ENCODE data around the gene SLCO4A1.

Gene SLCO4A1

GRCh38 chr20:62606551-62607201, 35.6 kb upstream of the SLCO4A1 start:
- DNase-seq: no peak

DNA sequence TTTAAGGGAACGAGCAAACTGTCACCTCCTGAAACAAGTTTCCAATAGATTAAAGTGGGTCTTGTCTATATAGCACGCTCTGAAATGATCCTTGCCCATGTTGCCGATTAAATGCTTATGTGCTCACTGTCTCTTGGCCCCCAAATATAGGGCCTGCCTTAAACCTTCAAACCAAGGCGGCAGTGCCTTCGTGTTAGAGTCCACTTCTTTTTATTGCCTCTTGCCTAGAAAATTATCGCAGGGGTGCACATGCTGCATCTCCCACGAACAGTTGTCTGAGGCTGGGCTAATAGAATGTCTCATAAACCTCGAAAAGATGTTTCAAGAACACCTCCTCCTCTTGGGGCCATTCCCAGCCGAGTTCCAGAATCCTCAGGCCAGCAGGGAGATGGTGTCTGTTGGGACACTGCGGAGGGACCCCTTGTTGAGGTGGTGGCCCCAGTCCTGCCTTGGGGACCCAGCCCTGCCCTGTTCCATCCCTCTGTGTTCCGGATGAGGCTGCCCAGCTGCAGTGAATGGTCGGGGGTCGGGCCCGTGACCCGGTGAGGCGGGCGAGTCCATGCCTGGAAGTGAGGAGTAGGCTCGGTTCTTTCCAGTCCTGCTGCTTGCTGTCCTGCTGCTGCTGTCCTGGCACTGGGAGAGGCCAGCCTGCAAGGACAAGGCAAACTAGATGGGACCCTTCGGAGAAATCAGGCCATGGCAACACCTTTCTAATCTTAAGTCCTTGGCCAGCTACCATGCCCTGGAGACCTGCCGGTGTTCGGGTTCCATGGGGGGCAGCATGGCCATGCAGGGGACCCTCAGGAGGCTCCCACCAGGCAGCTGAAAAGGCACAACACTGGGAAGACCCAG, 34.7 kb upstream of the SLCO4A1 start:
- DNase-seq: no peak

GRCh38 chr20:62608218-62608565, 34.1 kb upstream of the SLCO4A1 start:
- no peak for DNase-seq

DNA sequence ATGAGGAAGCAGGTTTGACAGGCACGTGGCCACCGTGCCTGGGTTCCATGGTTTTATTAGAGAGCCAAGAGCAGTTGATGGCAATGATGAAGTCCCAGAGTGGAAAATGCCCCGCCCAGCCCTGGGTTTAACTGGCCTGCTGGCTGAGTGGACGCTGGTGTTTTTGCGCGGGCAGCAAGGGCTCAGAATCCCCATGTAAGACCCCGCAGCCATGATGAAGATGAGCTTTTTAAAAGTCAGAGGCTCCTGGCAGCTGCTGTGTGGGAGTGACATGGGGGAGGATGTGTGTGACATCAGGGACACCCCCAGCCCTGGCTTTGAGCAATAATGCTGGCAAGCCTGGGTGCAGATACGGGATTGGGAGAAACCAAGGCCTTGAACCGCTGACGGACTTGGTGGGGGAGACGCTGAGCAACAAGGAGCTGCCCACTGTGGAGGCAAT, 33.0 kb upstream of the SLCO4A1 start:
- DNase-seq: no peak

GRCh38 chr20:62609811-62610757, 32.2 kb upstream of the SLCO4A1 start:
- DNase-seq: no peak

- DNase-seq: no peak
These were observed 31.3 kb upstream of the SLCO4A1 start for GRCh38 chr20:62611012-62611411.

DNA sequence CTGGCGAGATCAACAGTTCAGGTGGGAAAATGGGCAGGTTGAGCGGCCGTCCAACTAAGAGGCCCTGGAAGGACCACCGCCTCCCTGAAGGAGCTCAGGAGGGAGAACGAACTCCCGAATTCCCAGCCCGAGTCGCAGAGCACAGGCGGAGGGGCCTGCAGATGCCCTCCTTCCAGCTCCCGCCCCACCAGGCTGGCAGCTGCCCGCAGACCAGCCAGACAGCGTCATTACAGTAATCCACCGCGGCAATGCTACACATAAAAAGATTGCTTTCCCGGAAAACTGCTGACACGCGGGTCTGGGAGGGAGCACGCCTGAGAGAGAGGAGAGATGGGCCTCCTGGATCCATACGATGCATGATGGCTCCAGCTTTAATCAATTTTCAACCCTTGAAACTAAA, 30.5 kb upstream of the SLCO4A1 start:
- no peak for DNase-seq

DNA sequence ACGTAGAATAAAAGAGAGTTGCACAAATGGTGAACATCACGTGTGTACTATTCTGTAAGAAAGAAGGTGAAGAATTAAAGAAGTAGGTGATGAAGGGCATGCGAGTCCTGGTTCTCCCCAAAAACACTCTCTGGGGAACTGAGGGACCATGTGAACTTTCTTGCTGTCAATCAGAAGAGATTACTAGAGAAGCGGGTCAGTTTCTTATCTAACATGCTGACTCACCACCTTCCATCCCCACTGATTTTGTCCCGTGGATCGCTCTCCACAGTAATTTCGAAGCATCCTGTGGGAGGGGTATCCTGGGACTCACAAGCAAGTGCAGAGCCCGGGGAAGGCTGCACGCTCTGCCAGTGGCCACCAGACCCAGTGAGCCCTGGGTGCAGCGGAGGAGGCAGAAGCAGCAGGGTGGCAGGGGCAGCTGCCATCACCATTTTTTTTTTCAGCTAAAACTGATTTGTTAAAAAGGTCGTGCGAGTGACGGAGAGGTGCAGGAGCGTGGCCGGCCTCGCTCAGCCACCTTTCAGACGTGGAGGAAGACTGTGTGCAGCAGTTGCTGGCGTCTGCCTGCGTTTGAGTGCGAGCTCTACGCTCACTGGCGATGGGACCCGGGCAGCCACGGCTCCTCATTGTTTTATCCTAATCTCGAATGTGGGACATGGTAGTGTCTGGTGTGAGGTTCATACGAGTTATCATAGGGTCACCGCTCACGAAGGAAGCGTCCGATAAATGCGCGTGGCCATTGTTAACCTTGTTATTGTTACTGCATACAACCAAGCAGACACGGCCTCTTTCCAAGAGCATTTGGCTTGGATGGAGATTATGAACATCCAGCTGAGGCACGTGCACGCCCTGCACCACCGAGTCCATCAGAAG, 28.0 kb upstream of the SLCO4A1 start:
- DNase-seq: no peak

- no peak for DNase-seq
These were observed 27.2 kb upstream of the SLCO4A1 start for GRCh38 chr20:62614961-62615680.

GRCh38 chr20:62615750-62616251, 26.5 kb upstream of the SLCO4A1 start:
- DNase-seq: no peak

DNA sequence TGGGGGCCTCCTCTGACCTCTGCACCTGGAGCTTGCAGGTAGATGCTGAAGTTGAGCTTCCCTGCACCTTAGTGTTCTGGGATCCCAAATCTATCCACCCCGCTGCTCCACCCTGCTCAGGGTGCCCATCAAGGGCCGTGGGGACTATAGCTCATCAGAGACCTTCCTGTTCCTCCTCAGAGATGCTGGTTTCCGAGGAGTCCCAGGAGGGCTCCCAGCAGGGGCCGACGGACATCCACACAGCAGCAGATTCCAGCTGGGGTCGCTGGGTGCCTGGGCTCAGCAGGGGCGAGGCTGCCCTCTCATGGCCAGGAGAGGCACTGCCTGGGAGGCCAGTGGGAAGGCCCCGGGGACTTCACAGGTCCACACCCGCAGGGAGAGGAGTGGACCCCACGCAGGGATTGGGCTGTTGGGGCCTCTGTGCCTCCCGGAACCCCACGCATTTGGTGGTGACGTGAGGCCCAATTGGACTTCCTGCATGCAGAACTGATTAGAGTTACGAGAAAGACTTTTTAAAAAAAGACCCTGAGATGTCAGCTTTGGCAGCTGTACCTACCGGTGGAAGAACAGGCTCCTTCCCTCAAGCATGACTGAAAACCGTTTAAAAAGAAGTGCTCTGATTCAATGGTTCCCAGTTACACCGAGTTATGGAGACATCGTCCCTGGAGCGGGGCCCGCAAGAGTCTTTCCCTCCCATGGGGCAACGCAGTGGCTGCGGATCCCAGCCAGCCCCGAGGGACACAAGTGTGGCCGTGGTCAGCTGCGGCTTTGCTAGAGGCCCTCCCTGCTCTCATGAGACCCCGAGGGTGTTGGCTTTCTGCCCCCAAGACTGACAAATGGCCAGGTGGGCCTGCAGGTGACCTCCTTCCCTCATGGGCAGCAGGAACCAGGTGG, 25.3 kb upstream of the SLCO4A1 start:
- peak; percentile 90 for DNase-seq

DNA sequence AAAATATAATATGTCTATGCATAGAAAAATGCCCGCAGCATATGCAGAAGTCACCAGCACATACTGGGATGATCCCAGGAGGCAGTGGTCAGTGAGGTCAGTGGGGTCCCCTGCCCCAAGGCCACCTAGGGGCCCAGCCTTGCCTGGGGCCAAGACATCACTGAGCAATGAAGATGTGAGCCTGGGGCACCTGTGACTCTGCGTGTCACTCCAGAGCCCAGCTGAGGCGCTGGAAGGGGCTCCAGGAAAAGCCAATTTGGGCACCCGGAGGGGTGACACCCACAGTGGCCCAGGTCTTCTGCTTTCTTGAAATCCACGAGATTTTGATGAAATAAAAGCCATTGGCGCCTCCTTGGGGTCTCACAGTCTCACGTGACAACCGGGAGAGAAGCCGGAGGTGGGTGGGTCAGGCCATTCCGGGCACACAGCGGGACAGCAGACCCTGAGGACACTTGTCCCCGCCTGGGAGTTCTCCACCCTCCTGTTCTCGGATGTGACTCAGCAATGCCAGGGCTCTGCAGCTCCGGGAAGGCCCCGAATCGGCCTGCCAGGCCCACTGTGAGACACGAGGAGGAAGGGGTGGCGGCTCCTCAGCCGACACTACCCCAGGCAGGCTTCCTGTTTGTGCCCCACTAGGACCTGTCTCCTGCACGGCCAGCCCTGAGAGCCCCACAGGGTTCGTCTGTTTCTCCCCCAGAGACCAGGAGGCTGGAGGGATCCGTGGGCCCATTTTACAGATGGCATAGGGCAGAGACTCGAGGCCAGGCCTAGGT, 24.4 kb upstream of the SLCO4A1 start:
- no peak for DNase-seq

DNA sequence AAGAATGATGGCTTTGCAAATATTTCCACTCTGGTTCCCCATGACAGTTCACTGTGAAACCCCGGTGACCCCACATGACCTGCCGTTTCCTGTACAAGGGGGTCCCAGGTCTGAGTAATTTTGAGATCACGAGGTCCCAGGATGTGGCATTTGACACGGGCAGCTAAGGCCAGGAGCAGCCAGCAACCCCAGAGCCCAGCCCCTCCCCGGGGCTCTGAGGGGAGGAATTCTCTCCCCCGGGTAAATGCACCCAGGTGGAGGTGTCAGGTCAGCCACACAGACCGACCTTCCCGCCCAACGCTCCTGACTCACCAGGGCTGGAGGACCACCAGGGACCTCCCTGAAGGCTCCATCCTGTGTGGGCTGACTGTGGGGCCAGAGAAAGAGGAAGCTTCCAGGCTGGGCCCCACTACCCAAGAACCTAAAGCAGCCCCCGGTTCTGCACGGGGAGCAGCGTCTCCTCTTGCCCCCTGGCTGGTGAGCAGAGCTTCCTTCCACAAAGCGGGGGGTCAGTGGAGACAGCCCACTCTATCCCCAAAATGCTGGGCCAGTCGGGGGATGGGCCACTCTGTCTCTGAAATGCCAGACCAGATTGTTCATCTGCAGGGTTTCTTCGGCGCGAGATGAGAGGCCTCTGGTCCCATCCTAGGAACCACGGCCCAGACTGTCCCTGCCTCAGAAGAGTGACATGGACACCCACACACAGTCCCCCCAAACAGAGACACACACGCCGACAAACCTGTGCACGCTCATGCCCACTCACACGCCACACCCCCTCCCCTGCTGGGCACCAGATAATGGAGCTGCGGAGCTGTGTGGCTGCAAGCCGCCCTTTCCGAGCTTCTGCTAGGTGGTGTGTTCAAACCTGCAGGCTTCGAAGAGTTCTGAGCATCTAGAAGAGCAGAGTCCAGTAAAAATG, 23.4 kb upstream of the SLCO4A1 start:
- DNase-seq: no peak

DNA sequence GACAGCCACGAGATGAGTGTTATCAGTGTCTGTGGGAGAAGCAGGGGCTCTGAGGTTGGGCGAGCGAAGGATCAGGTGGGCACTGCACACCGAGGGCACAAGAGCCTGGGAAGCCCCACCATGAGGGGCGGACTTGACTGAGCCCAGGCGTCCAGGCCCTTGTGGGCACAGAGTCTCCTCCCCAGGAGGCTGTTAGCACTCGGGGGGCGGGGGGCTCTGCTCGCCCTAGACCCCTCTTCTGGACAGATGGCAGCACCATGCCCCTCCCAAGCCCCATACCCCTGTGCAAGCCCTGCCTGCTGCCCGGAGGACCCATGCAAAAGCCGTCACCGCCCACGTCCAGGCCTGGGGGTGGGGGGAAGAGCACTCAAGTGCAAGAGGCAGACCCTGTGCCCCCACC, 21.7 kb upstream of the SLCO4A1 start:
- DNase-seq: no peak

DNA sequence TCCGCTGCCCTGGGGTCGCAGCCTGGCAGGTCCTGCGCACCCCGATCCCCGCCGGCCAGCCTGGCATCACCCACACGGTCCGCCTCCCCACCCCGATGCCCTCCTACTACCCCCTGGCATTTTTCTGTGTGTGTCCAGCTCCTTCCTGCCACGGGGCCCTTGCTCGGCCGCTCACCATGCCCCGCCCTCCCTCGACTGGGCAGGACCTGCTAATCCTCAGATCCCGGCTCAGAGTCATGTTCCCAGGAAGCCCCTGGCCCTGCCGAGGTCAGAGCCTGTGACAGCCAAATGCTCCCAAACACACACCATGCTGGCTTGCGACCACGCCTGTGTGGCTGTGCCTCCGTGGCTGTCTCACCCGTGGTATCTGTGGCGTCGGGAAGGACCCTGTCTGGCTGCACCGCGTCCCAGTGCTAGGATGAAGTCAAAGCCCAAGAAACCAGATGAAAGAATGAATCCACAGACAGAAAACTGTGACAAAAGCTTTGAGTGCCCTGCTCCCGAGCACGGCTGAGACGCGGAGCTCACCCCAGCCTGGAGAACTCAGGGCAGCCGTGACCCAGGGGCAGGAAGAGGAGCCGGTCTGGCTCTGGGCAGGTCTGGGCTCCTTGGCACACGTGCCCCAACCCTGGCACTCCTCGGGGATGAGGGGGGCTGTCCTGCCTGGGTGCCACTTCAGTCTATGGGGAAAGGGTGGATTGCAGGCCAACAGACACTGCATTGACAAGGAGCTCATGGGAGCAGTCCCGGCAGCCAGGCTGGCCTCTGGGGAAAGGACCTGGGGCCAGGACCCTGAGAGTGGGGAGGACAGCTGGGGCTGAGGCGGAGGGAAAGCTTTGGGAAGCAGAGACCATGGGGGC, 20.8 kb upstream of the SLCO4A1 start:
- no peak for DNase-seq

DNA sequence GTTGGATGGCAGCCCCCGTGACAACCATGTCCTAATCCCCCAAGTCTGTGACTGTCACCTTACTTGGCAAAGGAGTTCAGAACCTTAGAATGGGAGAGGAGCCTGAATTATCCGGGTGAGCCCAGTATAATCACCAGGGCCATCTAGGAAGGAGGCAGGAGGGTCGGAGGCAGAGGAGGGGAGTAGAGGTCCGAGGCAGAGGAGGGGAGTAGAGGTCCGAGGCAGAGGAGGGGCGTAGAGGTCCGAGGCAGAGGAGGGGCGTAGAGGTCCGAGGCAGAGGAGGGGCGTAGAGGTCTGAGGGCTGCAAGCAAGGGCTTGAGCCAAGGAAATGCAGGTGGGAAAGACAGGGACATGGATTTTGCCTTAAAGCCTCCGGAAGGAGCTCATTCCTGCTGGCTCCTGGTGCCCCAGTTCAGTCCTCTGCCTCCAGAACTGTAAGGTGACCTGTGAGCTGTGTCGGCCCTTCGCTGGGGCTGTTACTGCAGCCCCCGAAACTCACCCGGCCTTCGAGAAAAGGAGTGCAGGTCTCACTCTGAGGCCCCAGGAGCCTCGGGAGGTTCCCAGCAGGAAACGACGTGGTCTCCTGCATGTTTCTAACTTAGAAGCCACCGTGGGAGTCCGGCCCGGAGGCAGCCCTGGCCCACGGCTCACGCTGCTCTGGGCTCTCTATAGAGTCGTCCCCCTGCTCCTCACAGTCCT, 20.0 kb upstream of the SLCO4A1 start:
- no peak for DNase-seq

All from islet precursor cell (in vitro differentiated cells).